Urothelium cell line (cell line): ENCODE results near the gene MAB21L4.

Experiments
- DNase-seq: peaks from one replicate; pipeline ENCODE4 v3.0.0; 2011; ENCODE audit warnings: low spot score, mixed read lengths
- FAIRE-seq: peaks from 2 replicates; lab custom pipeline; 2011; peaks lifted over from hg19 to GRCh38; lab: Jason Lieb, UNC

Gene MAB21L4

DNA sequence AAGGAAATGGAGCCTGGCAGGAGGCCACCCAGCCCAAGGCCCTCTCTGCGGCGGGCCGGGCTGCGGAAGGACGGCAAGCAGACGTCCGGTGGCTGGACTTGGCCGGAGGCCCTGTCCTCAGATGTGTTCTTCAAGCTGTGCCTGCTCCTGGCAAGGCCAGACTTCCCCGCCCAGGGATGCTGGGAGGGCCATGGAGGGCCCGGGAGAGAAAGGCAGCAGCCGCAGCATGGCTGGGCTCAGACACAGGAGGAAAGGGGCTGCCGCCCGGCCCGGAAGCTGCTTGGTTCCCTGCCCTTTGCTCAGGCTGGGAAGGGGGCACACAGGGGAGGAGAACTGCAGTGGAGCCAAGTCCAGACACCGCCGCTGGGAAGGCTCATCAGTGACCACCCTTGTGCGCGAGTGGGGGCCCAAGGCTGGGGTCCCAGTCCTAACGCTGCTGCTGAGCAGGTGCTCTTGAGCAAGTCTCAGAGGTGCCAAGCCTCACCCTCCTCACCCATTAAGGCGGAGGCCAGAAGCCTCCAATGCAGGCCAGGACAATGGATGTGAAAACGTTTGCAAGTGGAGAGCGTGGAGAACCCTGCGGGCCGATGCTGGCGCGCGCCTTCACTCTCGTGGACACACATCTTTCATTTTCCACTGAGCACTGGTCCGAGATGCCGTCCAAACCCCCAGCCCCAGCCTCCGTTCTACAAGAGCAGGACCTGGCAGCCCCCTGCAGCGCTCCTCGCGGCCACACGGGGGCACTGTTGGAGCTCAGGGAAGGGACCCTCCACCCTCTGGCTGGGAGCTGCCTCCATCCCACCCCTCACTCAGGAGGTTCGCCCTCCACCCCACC lies 18.1 kb upstream of the MAB21L4 start:
- DNase-seq: peak; percentile 70
- FAIRE-seq: no peak

DNA sequence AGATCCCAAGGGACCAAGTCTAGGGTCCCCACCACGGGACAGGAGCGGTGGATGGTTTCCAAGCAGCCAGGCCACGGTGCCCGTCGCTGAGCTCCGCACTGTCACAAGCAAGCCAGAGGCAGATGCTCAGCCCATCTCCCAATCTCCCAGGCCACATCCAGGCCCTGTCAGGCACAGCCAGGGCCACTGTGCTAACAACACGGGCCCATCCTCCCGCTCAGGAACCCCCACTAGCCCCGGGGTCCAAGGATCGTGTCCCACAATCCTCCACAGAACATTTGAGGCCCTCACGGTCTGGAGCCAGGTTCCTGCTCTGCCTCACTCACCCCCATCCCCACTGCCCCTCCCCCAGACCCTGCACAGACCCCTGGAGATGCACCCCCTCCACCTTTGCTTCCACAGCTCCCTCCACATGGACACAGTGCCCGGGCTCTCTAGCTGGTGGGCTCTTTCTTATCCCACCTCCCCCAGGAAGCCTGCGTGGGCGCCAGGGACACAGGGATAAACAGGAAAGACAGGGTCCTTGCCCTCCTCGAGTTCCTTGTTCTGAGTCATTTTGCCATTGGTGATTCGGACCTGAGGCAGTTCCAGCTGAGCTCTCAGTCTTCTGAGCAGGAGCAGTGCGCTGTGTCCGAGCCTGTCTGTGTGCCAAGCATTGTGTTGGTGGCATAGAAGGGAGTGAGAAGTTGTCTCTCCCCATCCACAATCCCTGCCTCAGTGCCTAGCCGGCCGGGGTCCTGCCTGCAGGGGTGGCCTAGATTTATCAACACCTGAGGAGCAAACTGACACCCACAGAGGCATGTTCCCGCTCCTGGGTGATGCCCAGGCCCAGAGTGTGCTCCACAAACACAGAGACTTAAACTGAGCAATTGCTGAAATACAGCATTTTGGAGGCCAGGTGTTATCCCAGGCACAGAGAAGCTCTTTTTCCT lies 17.2 kb upstream of the MAB21L4 start:
- no peak for FAIRE-seq

DNA sequence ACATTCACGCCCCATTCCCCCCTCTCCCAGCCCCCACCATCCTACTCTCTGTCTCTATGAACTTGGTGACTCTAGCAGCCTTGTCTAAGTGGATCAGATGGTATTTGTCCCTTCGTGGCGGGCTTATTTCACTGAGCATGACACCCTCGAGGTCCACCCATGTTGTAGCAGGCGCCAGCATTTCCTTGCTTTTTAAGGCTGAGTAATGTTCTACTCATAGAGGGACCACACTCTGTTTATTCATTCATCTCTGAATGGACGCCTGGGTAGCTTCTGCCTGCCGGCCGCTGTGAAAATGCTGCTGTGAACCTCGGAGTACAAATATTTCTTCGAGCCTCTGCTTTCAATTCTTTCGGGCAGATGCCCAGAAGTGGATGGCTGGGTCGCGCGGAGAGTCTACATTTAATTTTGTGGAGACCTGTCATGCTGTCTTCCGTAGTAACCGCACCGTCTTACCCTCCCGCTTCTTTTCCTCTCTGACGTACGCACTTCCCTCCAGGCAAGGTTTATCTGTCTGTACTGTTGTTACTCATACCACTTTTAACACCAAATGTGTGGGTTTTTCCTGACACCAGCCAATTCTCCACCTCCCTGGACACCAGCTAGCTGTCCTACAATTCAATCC lies 15.8 kb upstream of the MAB21L4 start:
- DNase-seq (no peak), FAIRE-seq (no peak)

More for the DNA sequence above, 17.2 kb upstream of the MAB21L4 start:
- DNase-seq: no peak

DNA sequence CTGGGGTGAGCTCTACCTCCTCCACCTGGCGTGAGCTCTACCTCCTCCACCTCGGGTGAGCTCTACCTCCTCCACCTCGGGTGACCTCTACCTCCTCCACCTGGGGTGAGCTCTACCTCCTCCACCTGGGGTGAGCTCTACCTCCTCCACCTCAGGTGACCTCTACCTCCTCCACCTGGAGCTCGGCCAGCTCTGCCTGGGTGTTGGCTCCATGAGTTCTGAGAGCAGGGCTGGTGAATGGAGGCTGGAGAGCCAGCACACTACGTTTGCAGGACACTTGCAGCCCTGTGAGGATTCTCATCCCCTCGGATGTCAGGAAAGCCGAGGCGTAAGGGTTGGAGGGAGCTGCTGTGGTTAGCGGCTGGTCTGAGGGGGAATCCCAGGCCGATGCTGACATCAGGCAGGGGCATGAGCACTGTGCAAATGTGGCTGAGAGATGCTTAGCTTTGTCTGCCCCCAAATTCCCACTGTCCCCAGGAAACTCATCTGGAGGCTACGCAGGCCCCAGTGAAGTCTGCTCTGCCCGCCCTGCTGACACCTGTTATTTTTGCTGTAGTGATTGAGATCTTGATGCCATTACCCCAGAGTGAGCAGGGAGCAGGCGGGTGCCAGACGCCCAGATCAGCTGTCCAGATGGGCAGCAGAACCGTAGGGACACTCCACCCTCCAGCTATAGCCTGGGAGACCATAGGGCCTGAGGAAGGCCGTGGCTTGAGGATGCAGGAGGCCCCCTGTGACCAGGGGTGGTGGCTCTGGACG lies 13.4 kb upstream of the MAB21L4 start:
- FAIRE-seq: no peak
- DNase-seq: no peak

GRCh38 chr2:240906911-240907590 lies 11.1 kb upstream of the MAB21L4 start:
- DNase-seq (no peak), FAIRE-seq (no peak)

DNA sequence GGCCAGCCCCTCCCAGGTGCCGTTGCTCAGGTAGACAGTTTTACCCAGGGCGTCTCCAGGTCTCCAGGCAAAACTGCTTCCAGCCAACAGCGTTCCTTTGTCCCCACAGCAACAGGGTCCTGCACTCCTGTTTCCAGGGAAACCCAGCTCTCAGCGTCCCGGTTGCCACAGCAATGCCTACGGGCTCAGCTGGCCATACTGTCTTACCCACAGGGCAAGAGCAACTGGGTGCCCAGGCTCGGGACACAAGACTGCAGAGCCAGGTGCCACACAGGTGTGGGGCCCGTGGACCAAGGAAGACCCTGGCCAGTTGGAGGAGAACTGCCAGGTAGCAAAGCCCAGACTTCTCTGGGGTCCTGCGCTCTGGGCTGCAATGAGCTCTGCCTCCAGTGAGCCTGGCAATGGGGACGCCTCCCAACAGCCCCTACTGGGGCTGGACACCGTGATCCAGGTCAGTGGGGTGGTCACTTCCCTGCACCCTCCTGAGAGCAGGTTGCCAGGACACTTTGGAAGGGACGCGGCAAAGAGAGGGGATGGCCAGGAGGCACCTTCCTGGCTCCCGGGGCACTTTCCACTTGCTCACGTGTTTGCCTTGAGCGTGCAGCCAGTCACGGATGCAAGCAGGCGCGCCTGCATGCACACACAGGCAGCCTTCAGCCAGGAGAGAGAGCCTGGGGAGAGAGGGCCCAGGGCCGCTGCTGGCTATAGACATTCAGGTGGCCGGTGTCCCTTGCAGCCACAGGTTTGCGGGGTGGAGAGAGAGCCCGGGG lies 10.4 kb upstream of the MAB21L4 start, which contains the start of gene CROCC2:
Gene CROCC2 (plus strand): TSS at position 196 of the 770 bp plus-strand sequence. CDS start 178 bp downstream, at position 374.
- FAIRE-seq: no peak

GRCh38 chr2:240905176-240905781 lies 9.3 kb upstream of the MAB21L4 start:
- FAIRE-seq (no peak), DNase-seq (no peak)

More for the DNA sequence above, 10.4 kb upstream of the MAB21L4 start, which contains the start of gene CROCC2:
- DNase-seq: no peak

DNA sequence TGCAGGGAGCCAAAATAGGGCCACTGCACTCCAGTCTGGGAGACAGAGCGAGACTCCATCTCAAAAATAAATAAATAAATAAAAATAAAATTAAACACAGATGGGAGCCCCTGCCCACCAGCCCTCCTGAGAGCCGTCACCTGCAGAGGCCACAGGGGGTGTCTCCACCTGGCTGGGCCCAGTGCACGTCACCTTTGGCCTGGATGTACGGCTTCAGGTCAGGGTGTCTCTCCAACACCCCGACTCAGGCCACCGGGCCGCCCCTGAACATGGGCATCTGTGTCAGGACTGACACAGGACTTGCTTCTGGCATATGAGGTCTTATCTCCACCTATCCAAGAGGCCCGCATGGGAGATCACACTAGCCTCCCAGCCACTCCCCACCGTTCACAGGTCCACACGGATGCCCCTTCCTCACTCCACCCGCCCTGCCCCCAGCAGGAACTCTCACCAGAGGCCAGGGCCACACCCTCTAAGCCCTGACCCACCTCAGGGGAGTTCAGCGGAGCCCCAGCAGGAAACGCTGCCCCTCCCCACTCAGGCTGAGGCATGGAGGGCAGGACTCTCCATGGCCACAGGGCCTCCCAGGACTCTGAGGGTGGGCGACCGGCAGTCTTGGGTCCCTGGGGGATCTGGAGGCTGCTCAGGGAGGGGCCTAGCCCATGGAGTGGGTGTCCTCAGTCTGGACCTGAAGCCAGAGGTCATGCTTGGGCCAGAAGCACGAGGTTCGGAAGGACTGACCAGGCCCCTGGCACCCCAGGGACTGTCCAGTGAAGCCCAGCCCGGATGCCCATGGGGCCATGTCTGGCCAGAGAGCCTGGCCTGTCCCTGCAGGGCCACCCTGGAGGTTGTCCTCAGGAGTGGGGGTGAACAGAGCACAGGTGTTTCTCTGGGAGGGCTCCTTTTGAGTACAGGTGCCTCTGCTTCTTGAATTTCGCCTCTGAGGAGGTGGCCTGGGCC lies 8.5 kb upstream of the MAB21L4 start:
- FAIRE-seq (no peak), DNase-seq (no peak)

GRCh38 chr2:240903191-240904060 lies 7.5 kb upstream of the MAB21L4 start:
- no peak for DNase-seq

GRCh38 chr2:240902615-240903041 lies 6.7 kb upstream of the MAB21L4 start:
- no peak for DNase-seq
- FAIRE-seq: no peak

More at GRCh38 chr2:240903191-240904060, 7.5 kb upstream of the MAB21L4 start:
- FAIRE-seq: no peak

DNA sequence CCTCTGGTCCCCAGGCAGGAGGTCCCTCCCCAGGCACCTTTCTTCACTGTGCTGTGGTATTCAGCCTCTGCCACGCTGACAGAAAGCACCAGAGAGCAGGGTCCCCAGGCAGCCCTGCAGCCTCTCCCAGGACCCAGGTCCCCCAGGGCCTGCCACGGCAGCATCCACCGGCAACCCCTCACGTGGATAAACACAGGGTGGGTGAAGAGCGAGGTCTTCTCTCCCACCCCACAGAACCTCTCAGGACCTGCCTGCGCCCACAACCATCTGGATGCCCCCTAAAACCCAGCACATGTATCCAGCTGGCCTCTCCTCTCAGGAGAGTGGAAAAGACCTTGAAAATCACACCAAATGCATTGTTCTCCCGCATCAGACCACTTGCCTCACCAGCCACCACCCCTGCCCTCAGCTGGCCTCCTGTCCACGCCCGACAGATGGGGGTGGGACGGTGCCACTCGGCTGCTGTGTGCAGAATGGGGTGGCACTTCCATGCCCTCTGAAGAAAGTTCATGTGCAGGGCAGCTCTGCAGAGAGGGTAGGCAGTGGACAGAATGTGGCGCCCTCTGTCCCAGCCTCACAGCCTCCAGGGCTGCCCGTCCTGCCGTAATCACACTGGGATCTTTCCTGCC lies 6.1 kb upstream of the MAB21L4 start:
- DNase-seq (no peak), FAIRE-seq (no peak)

- FAIRE-seq (no peak), DNase-seq (no peak)
Observed at GRCh38 chr2:240900141-240900860, 4.3 kb upstream of the MAB21L4 start.

DNA sequence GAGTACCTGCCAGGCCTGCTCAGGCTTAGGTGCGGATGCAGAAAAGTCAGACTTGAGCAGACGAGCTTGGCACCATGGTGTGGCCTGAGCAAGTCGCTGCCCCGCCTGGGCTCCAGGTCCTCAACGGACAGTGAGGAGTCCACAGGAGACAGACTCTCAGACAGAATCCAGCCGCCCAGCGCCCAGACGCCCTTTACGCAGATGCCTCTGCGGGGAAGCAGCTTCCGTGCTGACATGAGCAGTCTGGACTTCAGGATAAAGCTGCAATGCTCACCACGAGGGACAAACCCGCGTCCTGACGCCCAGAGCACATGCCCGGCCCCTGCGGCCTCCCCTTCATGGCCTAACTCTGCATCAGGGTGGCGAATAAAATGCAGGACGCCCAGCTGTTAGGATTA lies 3.5 kb upstream of the MAB21L4 start:
- FAIRE-seq: no peak
- no peak for DNase-seq

DNA sequence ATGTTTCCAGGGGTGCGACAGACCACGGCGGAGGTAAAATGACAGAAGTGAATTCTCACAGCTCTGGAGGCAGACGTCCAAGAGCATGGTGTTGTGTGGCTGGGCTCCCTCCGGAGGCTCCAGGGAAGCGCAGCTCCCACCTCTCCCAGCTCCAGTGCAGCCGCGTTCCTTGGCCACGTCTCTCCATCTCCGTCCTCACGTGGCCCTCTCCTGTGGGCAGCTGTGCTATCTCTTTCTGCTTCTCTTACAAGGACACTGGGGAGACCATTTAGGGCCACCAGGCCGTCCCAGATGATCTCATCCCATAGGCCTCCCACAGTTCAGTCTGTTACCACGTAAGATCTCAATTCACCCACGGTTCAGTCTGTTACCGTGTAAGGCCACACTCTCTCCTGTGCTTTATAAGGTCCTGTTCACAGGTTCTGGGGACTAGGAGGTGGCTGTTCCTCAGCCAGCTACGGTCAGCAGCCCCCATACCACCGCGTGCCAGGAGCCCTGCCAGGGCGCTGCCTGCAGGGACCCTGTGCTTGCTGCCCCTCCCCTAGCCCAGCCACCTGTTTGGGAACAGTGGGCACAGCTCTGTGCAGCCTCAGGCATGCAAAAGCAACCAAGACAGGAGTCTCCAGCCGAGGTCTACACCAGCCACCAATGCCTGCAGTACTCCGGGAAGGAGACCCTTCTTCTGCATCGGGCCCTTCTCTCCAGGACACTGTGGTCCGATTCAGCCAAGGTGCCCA lies 2.9 kb upstream of the MAB21L4 start:
- no peak for DNase-seq
- peak; percentile 81 for FAIRE-seq
